Measurements from ENCODE around the gene ZC3HAV1. TPM values are rescaled to one million over a fixed set of nuclear protein-coding genes. Genes with fewer than 3 reads are reported as not detected.

Gene ZC3HAV1
- total and polyA plus RNA-seq, 2 of the 13 experiments (the other 11 are each of a cell fraction or from before 2014, with no cell fraction given), result 12.7 to 23.7 TPM

DNA sequence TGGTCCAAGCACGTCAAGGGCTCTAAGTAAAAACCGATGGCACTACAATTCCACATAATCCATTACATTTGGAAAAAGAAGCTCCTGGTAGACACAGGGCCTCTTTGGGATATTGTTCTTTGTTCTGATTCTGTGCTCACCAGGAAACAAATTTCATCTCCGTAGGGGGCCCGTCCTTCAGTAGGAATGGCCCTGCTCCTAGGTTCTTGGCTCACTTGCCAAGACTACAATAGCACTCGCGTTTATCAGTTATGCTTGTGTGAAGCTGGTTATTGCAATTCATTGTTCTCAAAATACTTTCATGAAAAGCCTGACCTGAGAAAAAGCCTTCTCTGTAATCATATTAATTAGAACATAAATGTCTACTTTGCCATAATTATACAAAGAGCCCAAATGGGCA is 63.4 kb downstream of the ZC3HAV1 start:
- Histone ChIP-seq H4K20me1 (ENCODE audit: insufficient read depth, low read length) (no peaks in the 10 kb centered on the region), H3K4me1 (ENCODE audit: insufficient read depth, low read length) (peaks cover 11% of the 10 kb centered on the region; the same call in 1 of the 2 replicates), H3K4me3 (replicated peaks in 1 of 3; ENCODE audit: insufficient read depth in 1 of 3, low read depth in 2 of 3, low read length in 3 of 3) (no peak overlapping the region), H3K9me3 (ENCODE audit: low read length) (no peaks in the 10 kb centered on the region), H3K27ac (ENCODE audit: extremely low read length, insufficient read depth, low read length) (no peak overlapping the region), H2AFZ (ENCODE audit: low read length) (no peak overlapping the region), H3K9ac (ENCODE audit: insufficient read depth, low read depth, low read length) (no peak overlapping the region), H3K36me3 (replicated peaks in 1 of 2; ENCODE audit: control insufficient read depth in 1 of 2, insufficient read depth in 2 of 2, low read length in 2 of 2) (peaks cover 7 to 34% of the 10 kb centered on the region in 2 experiments), H3K79me2 (ENCODE audit: insufficient read depth, low read length) (no peaks in the 10 kb centered on the region), H3K27me3 (ENCODE audit: control insufficient read depth in 1 of 2, insufficient read depth in 2 of 2, low read length in 2 of 2) (no peaks in the 10 kb centered on the region), H3K4me2 (ENCODE audit: low read depth, low read length) (no peak overlapping the region)
- CTCF ChIA-PET (ENCODE audit: low intra/inter-chr PET ratio, low total read pairs), result no interaction called here
- ATAC-seq (no peak), DNase-seq (ENCODE audit: low spot score) (no peak), FAIRE-seq (no peak)
- intact Hi-C loops (cut with micrococcal nuclease; ENCODE audit: unreplicated experiment) (no loop called here), in situ Hi-C loops (cut with HindIII; ENCODE audit: extremely low pct_ligation_motif_present, low pct_unique_long_range_greater_than_20kb) (no loop called here)
- POLR2A ChIA-PET, result no interaction called here
- 98% methylated on average over 6 of the region's 6 CpGs for WGBS (ENCODE audit: low lambda C conversion rate)
- BruUV-seq (replicated peaks), result no TSS peak
- TF ChIP-seq KLF9 (CRISPR knock-in tag; IDR thresholded peaks at IDR 0.05; ENCODE audit: low read depth) (no peak), EEA1 (CRISPR knock-in tag; IDR thresholded peaks at IDR 0.05; ENCODE audit: borderline replicate concordance) (no peak), RFX5 (IDR thresholded peaks at IDR 0.05; ENCODE audit: low read depth, low read length) (no peak), ZNF781 (CRISPR knock-in tag; IDR thresholded peaks at IDR 0.05; ENCODE audit: borderline replicate concordance, not compliant biosample characterization) (no peak), ZNF788 (CRISPR knock-in tag; IDR thresholded peaks at IDR 0.05; ENCODE audit: borderline replicate concordance) (no peak)

DNA sequence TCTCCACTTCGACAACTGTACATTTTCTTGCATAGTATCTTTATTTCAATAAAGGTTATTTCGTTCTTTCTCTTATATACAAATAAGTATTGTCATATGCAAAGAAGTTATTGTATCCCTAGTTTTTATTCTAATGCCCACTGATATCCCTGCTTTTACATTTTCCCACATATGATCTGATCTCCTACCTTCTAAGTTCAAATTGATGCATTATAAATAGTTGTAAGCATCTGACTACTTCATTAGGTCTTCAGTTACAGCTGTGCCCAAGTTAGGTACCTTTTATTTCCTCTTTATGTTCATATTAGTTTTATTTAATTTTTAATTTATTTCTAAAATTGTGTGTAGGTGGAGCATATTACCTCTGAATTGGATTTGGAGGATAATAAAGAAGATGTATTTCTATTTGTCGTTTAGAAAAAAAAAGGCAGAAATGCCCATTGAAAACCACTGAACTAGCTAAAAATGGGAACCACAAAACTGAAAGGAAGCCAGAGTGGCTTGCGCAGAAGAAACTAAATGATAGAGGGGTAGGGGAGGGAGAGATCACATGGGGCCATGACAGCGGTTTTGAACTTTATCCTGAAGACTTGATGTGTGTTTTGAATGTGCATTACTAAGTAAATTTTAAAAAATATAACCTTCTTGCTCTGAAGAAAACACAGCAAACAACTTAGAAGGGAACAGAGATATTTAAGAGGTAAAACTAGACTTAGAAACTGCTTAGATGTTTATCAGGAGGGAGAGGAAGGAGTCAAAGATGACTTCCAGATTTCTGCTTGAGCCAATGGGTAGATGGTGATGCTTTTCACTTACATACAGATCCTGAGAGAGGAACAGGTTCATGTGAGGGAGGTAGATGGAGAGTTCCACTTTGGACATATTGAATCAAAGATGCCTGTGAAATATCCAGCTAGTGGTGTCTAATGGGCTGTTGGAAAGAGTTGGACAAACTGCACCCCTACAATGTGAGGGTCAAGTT is 64.4 kb downstream of the ZC3HAV1 start:
- Histone ChIP-seq H3K27ac (ENCODE audit: extremely low read length, insufficient read depth, low read length) (no peak overlapping the region), H3K27me3 (ENCODE audit: control insufficient read depth in 1 of 2, insufficient read depth in 2 of 2, low read length in 2 of 2) (no peaks in the 10 kb centered on the region), H3K4me1 (ENCODE audit: insufficient read depth, low read length) (peaks cover 11% of the 10 kb centered on the region; the same call in 1 of the 2 replicates), H3K9me3 (ENCODE audit: low read length) (no peaks in the 10 kb centered on the region), H3K9ac (ENCODE audit: insufficient read depth, low read depth, low read length) (no peak overlapping the region), H4K20me1 (ENCODE audit: insufficient read depth, low read length) (no peaks in the 10 kb centered on the region), H2AFZ (ENCODE audit: low read length) (no peak overlapping the region), H3K79me2 (ENCODE audit: insufficient read depth, low read length) (no peaks in the 10 kb centered on the region), H3K36me3 (replicated peaks in 1 of 2; ENCODE audit: control insufficient read depth in 1 of 2, insufficient read depth in 2 of 2, low read length in 2 of 2) (peaks cover 7 to 27% of the 10 kb centered on the region in 2 experiments; a peak in 4 of 5 replicates), H3K4me3 (replicated peaks in 1 of 3; ENCODE audit: insufficient read depth in 1 of 3, low read depth in 2 of 3, low read length in 3 of 3) (no peak overlapping the region), H3K4me2 (ENCODE audit: low read depth, low read length) (no peak overlapping the region)
- no peak for FAIRE-seq
- ChIA-PET POLR2A (no interaction called here), CTCF (ENCODE audit: low intra/inter-chr PET ratio, low total read pairs) (no interaction called here)
- DNase-seq (ENCODE audit: low spot score), result no peak
- 95% methylated on average over 5 of the region's 5 CpGs for WGBS (ENCODE audit: low lambda C conversion rate)
- no peak for ATAC-seq
- BruUV-seq (replicated peaks), result no TSS peak
- in situ Hi-C loops (cut with HindIII; ENCODE audit: extremely low pct_ligation_motif_present, low pct_unique_long_range_greater_than_20kb), result no loop called here
- intact Hi-C loops (cut with micrococcal nuclease; ENCODE audit: unreplicated experiment), result no loop called here
- TF ChIP-seq U2AF2 (IDR thresholded peaks at IDR 0.05; ENCODE audit: low read depth, low read length) (no peak), ATRX (CRISPR knock-in tag; IDR thresholded peaks at IDR 0.05; ENCODE audit: borderline replicate concordance) (no peak), FOSL2 (CRISPR knock-in tag; IDR thresholded peaks at IDR 0.05) (no peak), PAWR (CRISPR knock-in tag; IDR thresholded peaks at IDR 0.05; ENCODE audit: borderline replicate concordance) (no peak), SP5 (CRISPR knock-in tag; IDR thresholded peaks at IDR 0.05; ENCODE audit: borderline replicate concordance, low read depth) (no peak)
- TF ChIP-seq, protein P1, sequence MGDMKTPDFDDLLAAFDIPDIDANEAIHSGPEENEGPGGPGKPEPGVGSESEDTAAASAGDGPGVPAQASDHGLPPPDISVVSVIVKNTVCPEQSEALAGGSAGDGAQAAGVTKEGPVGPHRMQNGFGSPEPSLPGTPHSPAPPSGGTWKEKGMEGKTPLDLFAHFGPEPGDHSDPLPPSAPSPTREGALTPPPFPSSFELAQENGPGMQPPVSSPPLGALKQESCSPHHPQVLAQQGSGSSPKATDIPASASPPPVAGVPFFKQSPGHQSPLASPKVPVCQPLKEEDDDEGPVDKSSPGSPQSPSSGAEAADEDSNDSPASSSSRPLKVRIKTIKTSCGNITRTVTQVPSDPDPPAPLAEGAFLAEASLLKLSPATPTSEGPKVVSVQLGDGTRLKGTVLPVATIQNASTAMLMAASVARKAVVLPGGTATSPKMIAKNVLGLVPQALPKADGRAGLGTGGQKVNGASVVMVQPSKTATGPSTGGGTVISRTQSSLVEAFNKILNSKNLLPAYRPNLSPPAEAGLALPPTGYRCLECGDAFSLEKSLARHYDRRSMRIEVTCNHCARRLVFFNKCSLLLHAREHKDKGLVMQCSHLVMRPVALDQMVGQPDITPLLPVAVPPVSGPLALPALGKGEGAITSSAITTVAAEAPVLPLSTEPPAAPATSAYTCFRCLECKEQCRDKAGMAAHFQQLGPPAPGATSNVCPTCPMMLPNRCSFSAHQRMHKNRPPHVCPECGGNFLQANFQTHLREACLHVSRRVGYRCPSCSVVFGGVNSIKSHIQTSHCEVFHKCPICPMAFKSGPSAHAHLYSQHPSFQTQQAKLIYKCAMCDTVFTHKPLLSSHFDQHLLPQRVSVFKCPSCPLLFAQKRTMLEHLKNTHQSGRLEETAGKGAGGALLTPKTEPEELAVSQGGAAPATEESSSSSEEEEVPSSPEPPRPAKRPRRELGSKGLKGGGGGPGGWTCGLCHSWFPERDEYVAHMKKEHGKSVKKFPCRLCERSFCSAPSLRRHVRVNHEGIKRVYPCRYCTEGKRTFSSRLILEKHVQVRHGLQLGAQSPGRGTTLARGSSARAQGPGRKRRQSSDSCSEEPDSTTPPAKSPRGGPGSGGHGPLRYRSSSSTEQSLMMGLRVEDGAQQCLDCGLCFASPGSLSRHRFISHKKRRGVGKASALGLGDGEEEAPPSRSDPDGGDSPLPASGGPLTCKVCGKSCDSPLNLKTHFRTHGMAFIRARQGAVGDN (CRISPR knock-in tag; IDR thresholded peaks at IDR 0.05), result no peak
- TF ChIP-seq, protein P2, sequence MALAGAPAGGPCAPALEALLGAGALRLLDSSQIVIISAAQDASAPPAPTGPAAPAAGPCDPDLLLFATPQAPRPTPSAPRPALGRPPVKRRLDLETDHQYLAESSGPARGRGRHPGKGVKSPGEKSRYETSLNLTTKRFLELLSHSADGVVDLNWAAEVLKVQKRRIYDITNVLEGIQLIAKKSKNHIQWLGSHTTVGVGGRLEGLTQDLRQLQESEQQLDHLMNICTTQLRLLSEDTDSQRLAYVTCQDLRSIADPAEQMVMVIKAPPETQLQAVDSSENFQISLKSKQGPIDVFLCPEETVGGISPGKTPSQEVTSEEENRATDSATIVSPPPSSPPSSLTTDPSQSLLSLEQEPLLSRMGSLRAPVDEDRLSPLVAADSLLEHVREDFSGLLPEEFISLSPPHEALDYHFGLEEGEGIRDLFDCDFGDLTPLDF (CRISPR knock-in tag; IDR thresholded peaks at IDR 0.05), result no peak
